Fibroblast of skin of back (primary cell): ENCODE measurements around the gene MAPRE2.
"Not testable (repeated sequence)": the region's sequence is repeated elsewhere in the genome, so short reads cannot be mapped to it uniquely, and the experiment has no call there.

ENCODE experiments used
- DNase-seq: peaks from one replicate; pipeline ENCODE4 v3.0.0-alpha.2; 2013

Gene MAPRE2

DNA sequence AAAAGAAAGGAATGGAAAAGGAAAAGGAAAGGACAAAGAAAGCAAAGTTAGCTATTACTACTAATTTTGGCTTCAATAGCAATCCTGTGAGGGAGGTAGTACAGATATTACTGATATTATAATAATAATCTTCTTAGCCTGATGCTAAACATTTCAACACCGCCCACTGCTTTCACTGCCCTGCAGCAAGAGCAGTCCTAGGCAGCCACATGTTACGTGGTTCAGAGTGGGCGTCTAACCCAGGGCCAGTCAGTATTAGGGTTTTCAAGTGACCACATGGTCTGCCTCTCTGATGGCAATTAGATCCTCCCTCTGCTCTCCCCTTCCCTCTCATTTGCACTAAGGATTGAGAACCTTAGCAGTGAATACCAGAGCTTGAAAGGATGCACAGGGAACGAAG, 116.0 kb downstream of the MAPRE2 start:
- no peak for DNase-seq

GRCh38 chr18:35158728-35159450, 117.7 kb downstream of the MAPRE2 start:
- no peak for DNase-seq

GRCh38 chr18:35159782-35160181, 118.6 kb downstream of the MAPRE2 start:
- DNase-seq = no peak

DNA sequence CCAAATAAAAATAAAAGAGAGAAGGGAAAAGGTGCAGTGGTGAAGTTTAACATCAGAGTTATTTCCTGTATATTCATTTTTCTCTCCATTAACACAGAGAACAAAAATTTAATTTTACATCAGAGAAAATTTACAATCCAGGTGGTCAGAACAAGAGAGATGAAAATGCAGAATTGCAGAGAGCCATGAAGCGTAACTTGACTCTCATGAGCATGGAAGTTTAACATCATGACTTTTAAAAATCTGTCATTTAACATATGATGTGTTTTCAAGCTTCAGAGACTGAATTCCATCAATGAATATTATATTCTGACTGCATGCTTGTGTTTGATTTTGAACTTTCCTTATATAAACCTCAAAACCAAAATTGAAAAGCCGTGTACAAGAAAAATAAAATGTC, 120.3 kb downstream of the MAPRE2 start:
- DNase-seq = no peak

DNA sequence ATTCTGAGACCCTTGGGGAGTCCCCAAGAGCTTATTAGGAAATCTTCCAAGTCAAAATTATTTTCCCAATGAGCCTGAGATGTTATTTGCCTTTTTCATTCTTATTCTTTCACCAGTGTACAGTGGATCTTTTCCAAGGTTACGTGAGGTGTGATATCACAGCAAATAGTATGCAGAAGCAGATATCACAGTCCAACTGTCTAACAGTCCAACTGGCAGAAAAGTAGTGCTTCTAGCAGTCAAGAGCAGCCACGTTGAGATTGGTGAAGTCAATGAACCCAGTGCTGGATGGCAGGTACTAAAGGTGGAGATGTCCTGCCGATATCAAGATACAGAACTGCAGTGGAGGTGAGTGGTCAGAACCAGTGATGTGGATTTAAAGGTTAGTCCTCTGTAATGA, 120.7 kb downstream of the MAPRE2 start:
- DNase-seq = no peak

GRCh38 chr18:35163014-35163539, 121.9 kb downstream of the MAPRE2 start:
- DNase-seq = peak; percentile 22

GRCh38 chr18:35163721-35164120, 122.5 kb downstream of the MAPRE2 start:
- no peak for DNase-seq

- DNase-seq = no peak
Observed at GRCh38 chr18:35164133-35164532, 122.9 kb downstream of the MAPRE2 start.

GRCh38 chr18:35167332-35167731, 126.1 kb downstream of the MAPRE2 start:
- DNase-seq = no peak

GRCh38 chr18:35167857-35168256, 126.6 kb downstream of the MAPRE2 start:
- no peak for DNase-seq

DNA sequence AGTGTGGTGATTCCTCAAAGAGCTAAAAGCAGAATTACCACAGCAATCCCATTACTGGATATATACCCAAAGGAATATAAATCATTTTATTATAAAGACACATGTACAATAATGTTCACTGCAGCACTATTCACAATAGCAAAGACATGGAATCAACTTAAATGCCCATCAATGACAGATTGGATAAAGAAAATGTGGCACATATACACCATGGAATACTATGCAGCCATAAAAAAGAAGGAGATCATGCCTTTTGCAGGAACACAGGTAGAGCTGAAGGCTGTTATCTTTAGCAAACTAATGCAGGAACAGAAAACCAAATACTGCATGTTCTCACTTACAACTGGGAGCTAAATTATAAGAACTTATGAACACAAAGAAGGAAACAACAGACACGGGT, 129.1 kb downstream of the MAPRE2 start:
- DNase-seq = not testable (repeated sequence)

DNA sequence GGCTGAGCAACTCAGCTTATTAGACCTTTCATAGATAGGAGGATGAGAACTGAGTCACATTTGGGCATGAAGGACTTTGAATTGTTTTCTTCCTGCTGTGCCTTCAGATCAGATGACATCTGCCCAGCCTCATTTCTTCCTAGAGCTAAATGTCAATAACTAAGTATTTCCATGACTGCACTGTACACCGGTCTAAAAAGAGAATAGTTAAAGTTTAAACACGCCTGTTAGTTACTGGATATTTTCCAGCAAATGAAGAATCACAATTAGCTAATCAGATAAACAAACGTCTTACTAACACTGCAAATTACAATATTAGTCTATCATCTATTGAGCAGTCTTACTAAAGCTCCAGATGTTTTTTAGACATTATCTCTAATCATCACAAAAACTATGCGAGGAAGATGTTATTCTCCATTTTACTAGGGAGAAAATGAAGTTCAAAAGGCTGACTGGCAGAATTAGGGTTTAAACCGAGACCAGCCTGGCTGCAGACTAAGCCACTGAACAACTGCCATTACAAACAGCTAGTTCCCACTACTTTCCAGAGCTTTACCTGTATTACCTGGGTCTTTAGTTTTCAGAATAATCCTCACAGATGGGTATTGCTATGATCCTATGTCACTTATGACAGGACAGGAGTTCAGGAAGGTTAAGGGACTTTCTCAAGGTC, 130.2 kb downstream of the MAPRE2 start:
- peak; percentile 7 for DNase-seq

- DNase-seq = no peak
Observed at GRCh38 chr18:35172009-35172408, 130.8 kb downstream of the MAPRE2 start.

DNA sequence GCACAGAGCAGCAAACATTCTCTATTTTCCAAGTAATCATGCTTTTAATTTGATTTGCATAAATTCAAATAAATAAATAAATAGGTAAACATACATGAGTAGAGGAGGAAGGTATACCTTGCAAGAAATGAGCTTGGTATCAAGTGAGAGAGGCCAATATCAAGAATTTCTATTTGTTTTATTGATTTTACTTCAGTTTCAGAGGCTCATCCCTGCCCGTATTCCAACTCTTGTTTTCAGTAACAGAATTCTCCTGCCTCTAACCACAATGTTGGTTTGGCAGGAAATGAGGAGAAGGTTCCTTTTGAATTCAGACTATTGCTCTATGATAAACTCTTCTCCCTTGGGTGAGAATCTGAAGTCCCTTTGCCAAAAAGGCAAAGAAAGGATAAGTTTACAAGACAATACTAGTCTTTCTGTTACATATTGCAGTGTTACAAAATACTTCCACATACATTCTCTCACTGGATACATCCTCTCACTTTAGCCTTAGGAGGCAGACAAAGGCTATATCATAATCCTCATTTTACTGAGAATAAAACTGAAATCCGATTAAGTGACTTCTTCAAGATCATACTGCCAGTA, 131.3 kb downstream of the MAPRE2 start:
- no peak for DNase-seq

GRCh38 chr18:35174093-35174731, 133.0 kb downstream of the MAPRE2 start:
- no peak for DNase-seq

GRCh38 chr18:35174745-35175144, 133.5 kb downstream of the MAPRE2 start:
- DNase-seq = no peak

- no peak for DNase-seq
Observed at GRCh38 chr18:35176925-35177324, 135.7 kb downstream of the MAPRE2 start.

- DNase-seq = peak; percentile 62
Observed at GRCh38 chr18:35178260-35178659, 137.0 kb downstream of the MAPRE2 start.

DNA sequence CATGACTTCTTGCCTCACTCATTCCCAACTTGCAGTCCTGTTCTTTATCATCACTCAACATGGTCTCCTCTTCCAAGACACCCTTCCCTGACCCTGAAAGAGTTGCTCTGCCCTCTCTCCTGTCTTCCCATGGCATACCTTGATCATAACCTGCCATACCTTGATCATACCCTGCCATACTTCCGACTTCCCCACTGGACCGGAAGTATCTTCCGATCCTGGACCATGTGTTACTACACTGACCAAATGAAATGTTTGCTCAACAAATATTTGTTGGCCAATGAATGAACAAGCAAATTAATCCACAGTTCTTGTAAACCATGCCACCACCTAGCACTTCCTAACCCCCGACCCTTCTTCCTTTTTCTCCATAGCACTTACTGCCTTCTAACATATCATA, 138.7 kb downstream of the MAPRE2 start:
- no peak for DNase-seq

DNA sequence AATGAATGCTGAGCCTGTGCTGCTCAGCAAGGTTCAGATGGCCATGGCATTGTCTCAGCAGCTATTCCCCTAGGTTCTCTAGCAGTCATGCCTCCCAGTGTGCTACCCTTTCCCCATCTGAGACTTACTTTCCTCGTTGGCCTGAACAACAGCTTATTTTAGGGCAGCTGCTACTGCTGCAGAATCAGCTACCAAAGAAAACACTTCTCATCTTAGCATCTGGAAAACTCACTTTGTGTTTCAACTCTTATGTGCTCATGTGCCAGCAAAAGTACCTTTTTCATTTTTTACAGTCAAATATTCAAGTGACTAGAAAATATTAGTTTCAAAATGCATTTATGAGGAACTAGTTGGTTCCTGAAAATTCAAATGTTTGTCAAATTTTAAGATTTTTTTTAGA, 139.2 kb downstream of the MAPRE2 start:
- DNase-seq = no peak

- DNase-seq = no peak
Observed at GRCh38 chr18:35182151-35182550, 140.9 kb downstream of the MAPRE2 start.

DNA sequence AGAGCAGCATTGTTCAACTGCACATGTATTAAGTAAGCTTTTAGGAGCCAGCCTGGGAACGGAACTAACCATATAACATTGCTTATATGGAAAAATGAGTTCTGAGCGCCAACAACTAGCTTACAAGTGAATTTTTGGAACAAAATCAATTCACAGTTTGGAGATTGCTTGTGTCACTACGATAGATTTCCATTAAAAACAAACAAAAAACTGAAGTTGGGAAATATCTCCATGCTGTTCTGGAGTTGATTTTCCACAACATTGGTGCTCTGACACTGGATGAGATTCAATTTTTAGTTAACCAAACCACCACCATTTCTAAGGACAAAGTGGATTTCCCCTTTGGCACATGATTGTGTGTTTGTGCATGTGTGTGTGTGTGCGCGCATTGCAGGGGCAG, 142.7 kb downstream of the MAPRE2 start:
- DNase-seq = no peak

GRCh38 chr18:35185771-35186170, 144.6 kb downstream of the MAPRE2 start:
- DNase-seq = no peak
